GM19324 (cell line): ENCODE data around the gene NDUFB11.

Source experiments
- ATAC-seq: cut with Tn5 transposase; IDR thresholded peaks from one replicate; pipeline ENCODE4 v1.9.1; 2021; ENCODE audit warnings: mild to moderate bottlenecking, moderate library complexity; ENCODE audit not compliant: unreplicated experiment, low FRiP score

NDUFB11 gene

GRCh38 chrX:47175588-47175980 lies 31.1 kb upstream of the NDUFB11 start:
- no peak for ATAC-seq

GRCh38 chrX:47174846-47175587 lies 30.5 kb upstream of the NDUFB11 start:
- no peak for ATAC-seq

GRCh38 chrX:47174376-47174775 lies 29.9 kb upstream of the NDUFB11 start:
- ATAC-seq = no peak

GRCh38 chrX:47172971-47173792 lies 28.7 kb upstream of the NDUFB11 start:
- ATAC-seq = no peak

- ATAC-seq = no peak
Measured at GRCh38 chrX:47172549-47172948, 28.0 kb upstream of the NDUFB11 start.

GRCh38 chrX:47171996-47172395 lies 27.5 kb upstream of the NDUFB11 start:
- ATAC-seq = no peak

- ATAC-seq = no peak
Measured at GRCh38 chrX:47170861-47171692, 26.6 kb upstream of the NDUFB11 start.

- ATAC-seq = no peak
Measured at GRCh38 chrX:47169726-47170515, 25.4 kb upstream of the NDUFB11 start.

GRCh38 chrX:47169273-47169672 lies 24.8 kb upstream of the NDUFB11 start:
- ATAC-seq = no peak

GRCh38 chrX:47168495-47169073 lies 24.1 kb upstream of the NDUFB11 start:
- ATAC-seq = no peak

- ATAC-seq = no peak
Measured at GRCh38 chrX:47166126-47166525, 21.6 kb upstream of the NDUFB11 start.

- no peak for ATAC-seq
Measured at GRCh38 chrX:47164420-47164819, 19.9 kb upstream of the NDUFB11 start.

GRCh38 chrX:47162927-47163583 lies 18.6 kb upstream of the NDUFB11 start:
- ATAC-seq = no peak

- no peak for ATAC-seq
Measured at GRCh38 chrX:47160781-47161180, 16.3 kb upstream of the NDUFB11 start.

GRCh38 chrX:47158781-47159180 lies 14.3 kb upstream of the NDUFB11 start:
- ATAC-seq = no peak

- no peak for ATAC-seq
Measured at GRCh38 chrX:47158131-47158530, 13.6 kb upstream of the NDUFB11 start.

- no peak for ATAC-seq
Measured at GRCh38 chrX:47156611-47157520, 12.4 kb upstream of the NDUFB11 start.

GRCh38 chrX:47151435-47151834 lies 6.9 kb upstream of the NDUFB11 start:
- no peak for ATAC-seq
